NCI-H1105 treated with DMSO at 0.1 percent for 48 hours (cell line): ENCODE results near the gene ARVCF.
"Not testable (repeated sequence)": the region's sequence is repeated elsewhere in the genome, so short reads cannot be mapped to it uniquely, and the experiment has no call there.

Experiments used
- DNase-seq: peaks from one replicate; lab custom pipeline; 2025; lab: John Stamatoyannopoulos, UW

ARVCF gene

DNA sequence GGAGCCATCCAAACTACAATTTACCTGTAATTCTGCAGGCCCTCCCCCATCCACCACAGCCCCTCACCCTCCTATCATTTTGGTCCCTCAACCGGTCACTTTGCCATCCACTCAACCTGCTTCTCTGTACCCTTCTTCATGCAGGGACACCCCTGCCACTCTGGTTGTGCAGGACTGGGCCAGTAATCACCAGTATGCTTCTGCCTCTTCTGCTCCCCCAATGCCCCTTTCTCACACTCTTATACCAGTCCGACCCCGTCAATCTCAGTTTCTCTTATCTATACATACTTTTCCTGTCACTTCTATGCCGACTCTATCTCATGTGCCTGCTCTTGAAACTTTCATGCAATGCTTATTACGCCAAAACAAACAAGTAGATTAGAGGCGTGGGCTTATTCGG, 80.1 kb downstream of the ARVCF start:
- DNase-seq, result no peak

DNA sequence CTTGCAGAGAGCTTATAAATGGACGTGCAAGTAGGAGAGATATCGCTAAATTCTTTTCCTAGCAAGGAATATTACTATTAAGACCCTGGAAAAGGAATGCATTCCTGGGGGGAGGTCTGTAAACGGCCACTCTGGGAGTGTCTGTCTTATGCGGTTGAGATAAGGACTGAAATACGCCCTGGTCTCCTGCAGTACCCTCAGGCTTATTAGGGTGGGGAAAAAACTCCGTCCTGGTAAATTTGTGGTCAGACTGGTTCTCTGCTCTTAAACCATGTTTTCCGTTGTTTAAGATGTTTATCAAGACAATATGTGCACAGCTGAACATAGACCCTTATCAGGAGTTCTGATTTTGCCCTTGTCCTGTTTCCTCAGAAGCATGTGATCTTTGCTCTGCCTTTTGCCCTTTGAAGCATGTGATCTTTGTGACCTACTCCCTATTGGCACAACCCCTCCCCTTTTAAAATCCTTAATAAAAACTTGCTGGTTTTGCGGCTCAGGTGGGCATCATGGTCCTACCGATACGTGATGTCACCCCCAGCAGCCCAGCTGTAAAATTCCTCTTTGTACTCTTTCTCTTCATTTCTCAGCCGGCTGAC, 81.4 kb downstream of the ARVCF start:
- DNase-seq, result not testable (repeated sequence)

DNA sequence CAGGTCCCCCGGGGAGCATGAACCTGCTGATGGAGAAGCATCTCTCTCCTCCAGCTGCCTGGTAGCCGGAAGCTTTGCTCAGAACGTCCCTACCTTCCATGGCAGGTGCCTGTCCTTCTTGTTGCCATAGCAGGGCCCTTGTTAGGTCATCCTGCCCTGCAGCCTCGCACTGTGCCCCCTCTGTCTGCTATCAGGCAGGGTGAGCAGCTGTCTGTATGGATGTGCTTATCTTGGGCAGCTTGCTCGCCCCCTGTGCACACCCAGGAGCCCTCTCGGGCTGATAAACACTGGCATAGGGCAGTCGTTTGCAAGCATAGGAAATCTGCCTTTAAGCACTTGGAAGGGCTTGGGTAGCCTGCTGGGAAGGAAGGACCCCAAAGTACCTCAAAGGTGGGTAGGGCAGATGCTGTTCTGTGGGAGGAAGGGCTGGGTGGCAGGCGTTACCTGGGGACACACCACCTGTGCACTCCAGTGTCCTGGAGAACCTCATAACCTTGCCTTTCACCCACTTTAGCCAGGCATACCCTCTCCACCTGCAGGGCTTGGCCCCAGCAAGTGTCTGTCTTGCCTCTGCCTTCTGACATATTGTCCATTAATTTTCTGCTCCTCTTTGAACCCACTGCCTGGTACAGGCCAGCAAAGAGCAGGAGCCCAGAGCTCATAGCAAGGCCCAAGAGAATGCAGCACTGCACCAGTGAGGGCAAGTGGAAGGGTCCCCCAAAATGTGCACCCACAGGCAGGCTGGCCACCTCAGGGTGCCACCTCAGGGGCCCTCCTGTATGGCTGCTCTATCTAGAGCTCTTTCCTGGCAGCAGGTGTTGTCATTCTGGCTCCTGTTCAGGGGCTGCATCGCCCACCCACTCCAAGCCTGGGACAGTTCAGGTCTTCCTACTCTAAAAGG, 83.0 kb downstream of the ARVCF start:
- DNase-seq, result peak; percentile 66

DNA sequence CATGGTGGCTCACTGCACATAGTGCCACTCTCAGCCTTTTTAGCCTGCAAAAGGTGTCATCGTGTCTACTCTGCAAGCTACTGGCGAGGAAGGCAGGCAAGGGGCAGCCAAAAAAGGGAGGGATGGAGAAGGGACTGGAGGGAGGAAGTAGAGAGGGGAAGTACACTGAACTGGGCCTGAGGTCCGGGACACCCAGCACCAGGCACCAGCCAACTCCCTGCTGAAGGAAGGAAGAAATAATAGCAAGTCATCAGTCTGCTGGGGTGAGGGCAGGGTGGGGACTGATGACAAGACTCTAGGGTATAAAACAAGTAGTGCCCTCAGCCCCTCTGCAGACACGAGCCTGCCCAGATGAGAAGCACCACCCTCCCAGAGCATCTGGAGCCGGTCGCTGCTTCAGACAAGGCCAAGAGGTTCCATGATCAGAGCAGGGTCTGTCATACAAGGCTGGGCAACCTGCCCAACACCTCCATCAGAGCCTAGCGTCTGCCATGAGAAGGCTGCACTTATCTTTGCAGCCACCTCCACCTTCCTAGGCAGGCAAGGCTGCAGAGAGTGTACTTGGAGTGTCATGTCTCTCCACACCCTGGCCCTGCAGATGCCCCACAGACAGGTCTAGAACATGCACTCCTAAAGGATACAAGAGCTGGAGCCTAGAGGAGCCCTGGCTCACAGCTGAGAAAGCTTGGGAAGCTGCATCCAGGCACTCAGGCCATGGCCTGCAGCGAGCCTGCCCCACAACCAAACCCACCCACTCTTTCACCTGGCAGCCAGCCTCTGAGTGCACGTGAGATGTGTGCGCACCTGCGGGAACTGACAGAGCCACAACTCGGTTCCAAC, 84.0 kb downstream of the ARVCF start:
- peak; percentile 66 for DNase-seq

DNA sequence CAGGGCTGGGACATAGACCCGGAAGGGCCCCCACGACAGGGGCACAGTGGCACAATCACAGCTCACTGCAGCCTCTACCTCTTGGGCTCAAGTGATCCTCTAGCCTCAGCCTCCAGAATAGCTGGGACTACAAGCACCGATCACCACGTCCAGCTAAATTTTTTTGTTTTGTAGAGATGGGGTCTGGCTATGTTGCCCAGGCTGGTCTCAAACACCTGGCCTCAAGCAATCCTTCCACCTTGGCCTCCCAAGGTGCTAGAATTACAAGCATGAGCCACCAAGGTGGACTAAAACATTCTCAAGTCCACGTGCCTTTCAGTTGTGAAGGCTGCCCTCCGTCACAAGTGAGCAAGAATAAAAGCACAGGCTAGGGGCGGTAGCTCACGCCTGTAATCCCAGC, 85.1 kb downstream of the ARVCF start:
- DNase-seq, result no peak

DNA sequence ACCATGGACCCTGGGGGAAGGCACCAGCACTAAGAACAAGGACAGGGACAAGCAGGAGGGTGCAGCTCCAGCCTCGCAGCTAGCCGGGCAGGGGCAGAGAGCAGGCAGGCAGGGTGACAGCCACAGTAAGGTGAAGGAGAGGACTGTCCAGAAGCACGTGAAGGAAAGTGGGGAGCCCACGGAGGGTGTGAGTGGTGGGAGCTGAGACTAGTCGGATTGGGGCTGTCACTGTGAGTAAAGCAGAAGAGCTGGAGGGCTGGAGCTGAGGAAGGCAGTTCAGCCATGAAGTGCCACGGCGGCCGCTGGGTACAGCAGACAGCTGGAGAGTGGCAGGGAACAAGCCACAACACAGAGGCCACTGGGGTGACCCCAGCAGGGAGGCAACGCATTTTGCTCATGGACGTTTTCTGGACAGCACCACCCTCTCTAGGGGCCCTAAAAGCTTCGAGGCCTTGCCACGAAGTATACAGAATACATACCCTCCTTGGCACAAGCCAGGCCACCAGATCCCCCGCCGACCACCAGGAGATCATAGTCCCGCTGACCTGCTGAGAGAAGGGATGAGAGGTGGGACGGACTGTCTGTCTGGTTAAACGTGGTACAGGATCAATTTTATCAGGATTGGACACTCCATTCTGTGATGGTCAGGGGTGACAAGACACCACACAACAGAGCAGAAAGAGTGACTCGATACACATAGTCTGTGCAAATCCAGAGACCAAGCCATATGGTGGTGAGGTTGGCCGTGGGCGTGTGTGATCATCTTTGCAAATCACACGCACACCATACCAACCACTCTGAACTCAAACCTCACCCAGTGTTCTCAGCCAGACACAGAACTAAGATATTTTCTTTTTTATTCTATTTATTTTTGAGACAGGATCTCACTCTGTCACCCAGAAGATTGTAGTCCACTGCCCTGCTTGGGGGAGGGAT, 85.8 kb downstream of the ARVCF start:
- no peak for DNase-seq

DNA sequence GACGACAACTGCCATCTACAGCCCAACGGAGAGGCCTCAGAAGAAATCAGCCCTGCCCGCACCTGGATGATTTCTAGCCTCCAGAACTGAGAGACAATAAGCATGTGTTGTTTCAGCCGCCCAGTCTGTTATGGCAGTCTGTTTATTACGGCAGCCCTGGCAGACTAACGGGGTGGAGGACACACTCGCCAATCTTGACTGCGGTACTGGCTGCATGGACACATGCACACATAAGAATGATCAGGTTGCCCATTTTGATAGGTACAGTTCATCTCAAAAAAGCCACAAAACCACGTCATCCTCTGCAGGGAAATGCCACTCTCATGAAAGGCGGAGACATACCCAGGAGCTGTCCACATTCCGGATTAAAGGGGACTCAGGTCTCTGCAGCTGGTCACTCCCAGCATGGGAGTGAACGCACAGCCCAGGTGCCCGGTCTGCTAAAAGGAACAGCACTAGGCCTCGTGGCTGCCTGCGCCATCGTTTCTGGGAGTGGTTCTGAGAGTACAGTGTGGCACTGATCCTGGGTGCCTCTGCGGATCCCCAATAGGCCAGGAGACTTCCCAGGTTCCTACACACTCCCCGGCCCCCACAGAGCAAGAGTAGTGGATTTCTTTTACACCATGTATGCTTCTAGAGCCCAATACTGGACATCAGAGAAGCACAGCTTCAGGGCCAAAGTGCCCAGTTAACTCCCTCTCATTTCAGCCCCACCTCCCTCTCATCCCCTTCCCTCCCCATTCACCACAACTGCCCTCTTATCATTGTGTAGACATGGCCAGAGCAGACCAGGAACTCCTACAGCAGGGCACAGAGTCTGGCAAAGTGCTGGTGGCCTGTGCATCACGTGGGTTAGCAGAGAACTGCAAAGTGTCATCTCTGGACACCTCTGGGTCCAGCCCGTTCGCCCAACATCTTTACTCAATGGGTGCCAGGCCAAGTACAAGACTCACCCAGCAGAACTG, 86.8 kb downstream of the ARVCF start:
- no peak for DNase-seq

DNA sequence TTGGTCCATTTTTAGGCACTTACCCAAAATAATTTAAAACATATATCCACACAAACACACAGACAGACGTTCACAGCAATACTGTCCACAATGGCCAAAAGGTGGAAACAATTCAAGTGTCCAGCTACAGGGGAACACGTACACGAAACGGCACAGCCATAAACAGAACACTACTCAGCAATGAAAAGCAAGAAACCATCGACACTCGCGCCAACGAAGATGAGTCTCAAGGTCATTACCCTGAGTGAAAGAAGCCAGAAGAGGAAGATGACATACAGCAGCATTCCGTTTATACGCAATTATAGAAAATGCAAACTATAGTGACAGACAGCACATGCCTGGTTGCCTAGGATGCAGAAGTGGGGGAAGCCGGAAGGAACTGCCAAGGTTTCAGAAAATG, 88.4 kb downstream of the ARVCF start:
- no peak for DNase-seq

DNA sequence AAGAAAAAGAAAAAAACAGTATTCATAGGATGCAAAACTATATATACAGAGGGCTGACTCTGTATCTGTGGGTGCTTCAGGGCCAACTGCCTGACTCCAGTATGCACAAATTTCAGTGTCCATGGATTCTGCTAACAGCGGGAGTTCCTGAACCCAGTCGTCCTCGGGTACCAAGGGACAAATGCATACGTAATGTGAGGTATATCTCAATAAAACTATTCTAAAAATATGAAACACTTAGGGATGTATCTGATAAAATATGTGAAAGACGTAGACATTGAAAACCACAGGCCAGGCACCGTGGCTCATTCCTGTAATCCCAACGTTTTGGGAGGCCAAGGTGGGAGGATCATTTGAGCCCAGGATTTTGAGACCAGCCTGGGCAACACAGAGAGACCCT, 88.9 kb downstream of the ARVCF start:
- DNase-seq, result no peak

DNA sequence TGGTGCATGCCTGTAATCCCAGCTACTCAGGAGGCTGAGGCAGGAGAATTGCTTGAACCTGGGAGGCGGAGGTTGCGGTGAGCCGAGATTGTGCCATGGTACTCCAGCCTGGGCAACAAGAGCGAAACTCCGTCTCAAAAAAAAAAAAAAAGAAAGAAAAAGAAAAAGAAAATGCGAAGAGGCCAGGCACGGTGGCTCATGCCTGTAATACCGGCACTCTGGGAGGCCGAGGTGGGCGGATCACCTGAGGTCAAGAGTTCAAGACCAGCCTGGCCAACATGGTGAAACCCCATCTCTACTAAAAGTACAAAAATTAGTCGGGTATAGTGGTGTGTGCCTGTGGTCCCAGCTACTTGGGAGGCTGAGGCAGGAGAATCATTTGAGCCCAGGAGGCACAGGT, 90.6 kb downstream of the ARVCF start:
- not testable (repeated sequence) for DNase-seq

DNA sequence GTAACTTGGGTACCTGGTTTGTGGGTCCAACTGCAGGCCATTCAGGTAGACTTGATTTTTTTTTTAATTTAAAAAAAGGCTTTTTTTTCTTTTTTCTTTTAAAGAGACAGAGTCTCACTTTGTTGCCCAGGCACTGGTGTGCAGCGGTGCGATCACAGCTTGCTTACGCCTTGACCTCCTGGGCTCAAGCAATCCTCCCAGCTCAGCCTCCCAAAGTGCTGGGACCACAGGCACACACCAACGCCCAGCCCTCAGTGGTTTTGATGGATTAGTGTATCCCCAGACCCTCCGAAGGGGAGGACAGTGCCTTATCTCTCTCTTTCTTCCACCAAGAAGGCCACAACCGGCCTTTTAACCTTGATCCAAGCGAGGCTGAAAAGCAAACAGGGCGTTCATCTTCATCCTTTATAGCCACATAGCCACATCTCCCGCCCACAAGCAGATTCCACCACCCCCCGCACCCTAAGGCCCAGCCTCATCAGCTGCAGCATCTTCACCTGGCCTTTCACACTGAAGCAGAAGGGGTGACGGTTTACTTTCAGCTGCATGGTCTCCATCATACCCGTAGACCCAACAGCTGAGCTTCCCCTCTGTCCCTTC, 92.6 kb downstream of the ARVCF start:
- DNase-seq, result no peak

DNA sequence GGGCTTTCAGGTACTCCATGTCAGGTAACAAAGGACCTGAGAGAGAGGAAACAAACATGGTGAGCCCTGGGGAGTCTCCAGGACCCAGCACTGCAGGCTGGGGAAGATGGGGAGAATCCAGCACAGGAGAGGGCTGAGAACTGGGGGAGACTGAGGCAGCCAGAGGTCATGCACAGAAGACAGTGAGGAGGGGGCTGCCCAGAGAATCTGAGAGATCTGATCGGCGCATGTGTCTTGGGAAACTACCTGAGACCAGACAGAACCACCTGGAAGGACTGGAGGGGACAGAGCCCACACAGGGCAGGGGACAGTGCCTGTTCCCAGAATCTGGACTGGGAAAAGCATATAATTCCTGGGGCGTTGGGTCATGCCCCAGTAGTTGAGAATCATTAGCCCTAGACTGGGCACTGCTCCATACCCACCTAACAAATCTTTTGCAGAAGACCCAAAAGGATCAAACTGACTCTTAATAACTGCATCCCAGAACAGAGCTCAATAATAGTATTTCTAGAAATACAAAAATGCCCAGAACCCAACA, 95.0 kb downstream of the ARVCF start:
- no peak for DNase-seq
